ENCODE measurements around the gene GSS.
"Not testable (repeated sequence)": the region's sequence is repeated elsewhere in the genome, so short reads cannot be mapped to it uniquely, and the experiment has no call there.

Gene GSS

GRCh38 chr20:34943808-34944567, 11.6 kb downstream of the GSS start:
- DNase-seq = no peak

- DNase-seq = no peak
These were observed 13.3 kb downstream of the GSS start for GRCh38 chr20:34942301-34942700.

- DNase-seq = no peak
These were observed 14.4 kb downstream of the GSS start for GRCh38 chr20:34941226-34941625.

GRCh38 chr20:34940081-34940481, 15.5 kb downstream of the GSS start:
- DNase-seq = no peak

- DNase-seq = no peak
These were observed 17.0 kb downstream of the GSS start for GRCh38 chr20:34938466-34939163.

GRCh38 chr20:34931771-34932170, 23.8 kb downstream of the GSS start:
- DNase-seq = no peak

- no peak for DNase-seq
These were observed 27.2 kb downstream of the GSS start for GRCh38 chr20:34928411-34928810.

- DNase-seq = no peak
These were observed 27.9 kb downstream of the GSS start for GRCh38 chr20:34927736-34928135.

- no peak for DNase-seq
These were observed 29.0 kb downstream of the GSS start for GRCh38 chr20:34926581-34926980.

- DNase-seq = no peak
These were observed 29.6 kb downstream of the GSS start for GRCh38 chr20:34925981-34926380.

GRCh38 chr20:34925341-34925740, 30.3 kb downstream of the GSS start:
- no peak for DNase-seq

- no peak for DNase-seq
These were observed 32.2 kb downstream of the GSS start for GRCh38 chr20:34923414-34923813.

- peak; percentile 82 for DNase-seq
These were observed 32.8 kb downstream of the GSS start for GRCh38 chr20:34922654-34923381.

- peak; percentile 50 for DNase-seq
These were observed 34.2 kb downstream of the GSS start for GRCh38 chr20:34921436-34921835.

- DNase-seq = no peak
These were observed 35.6 kb downstream of the GSS start for GRCh38 chr20:34920055-34920454.

GRCh38 chr20:34916774-34917354, 38.7 kb downstream of the GSS start:
- DNase-seq = no peak

- no peak for DNase-seq
These were observed 39.7 kb downstream of the GSS start for GRCh38 chr20:34915749-34916455.

- no peak for DNase-seq
These were observed 40.5 kb downstream of the GSS start for GRCh38 chr20:34915131-34915530.

- peak; percentile 92 for DNase-seq
These were observed 47.8 kb downstream of the GSS start for GRCh38 chr20:34907616-34908469.

- no peak for DNase-seq
These were observed 51.4 kb downstream of the GSS start for GRCh38 chr20:34904202-34904621.

- not testable (repeated sequence) for DNase-seq
These were observed 56.9 kb downstream of the GSS start for GRCh38 chr20:34898731-34899130.

- DNase-seq = not testable (repeated sequence)
These were observed 57.5 kb downstream of the GSS start for GRCh38 chr20:34898129-34898528.

Data from HCEC 1CT (cell line).